GM19372 (cell line): ENCODE results near the gene DENND4B.

ENCODE experiments used
- ATAC-seq: cut with Tn5 transposase; IDR thresholded peaks from one replicate; pipeline ENCODE4 v1.9.1; 2021; ENCODE audit warnings: mild to moderate bottlenecking, low read depth, moderate library complexity; ENCODE audit not compliant: unreplicated experiment

The DENND4B gene

DNA sequence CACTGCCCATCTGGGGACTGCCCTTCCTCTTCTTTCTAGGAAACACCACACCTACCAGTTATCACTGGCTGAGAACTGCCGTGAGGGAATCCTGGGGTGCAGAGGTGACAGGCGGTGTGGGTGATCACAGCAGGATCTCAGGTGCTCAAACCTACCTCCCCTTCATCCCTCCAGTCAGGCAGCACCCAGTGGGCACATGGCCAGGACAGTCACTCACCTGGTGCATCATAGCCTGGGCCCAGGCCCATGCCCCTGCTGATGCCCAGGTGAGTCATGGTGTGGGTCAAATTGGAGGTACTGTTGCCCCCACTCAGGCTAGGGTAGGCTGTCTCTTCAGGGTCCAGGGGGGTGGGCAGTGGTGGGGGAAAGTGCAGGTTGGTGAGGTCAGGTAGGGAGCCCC is 5.3 kb upstream of the DENND4B start:
- ATAC-seq: no peak

DNA sequence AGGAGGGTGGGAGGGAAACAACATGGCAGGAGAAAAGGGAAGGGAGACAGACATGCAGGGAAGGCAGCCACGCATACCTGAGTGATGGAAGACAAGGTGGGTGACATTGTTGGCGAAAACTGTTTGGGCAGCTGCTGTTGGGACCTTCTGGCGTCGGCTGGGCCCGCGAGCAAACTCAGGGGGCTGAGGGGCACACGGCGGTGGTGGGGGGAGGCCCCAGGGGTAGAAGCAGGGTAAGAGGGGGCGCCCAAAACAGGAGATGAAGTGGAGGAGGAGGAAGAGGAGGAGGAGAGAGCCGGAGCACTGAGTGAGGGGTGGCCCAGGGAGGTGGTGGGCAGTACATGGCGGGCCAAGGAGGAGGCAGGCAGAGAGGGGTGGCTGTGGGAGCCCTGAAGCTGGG is 4.7 kb upstream of the DENND4B start:
- no peak for ATAC-seq

DNA sequence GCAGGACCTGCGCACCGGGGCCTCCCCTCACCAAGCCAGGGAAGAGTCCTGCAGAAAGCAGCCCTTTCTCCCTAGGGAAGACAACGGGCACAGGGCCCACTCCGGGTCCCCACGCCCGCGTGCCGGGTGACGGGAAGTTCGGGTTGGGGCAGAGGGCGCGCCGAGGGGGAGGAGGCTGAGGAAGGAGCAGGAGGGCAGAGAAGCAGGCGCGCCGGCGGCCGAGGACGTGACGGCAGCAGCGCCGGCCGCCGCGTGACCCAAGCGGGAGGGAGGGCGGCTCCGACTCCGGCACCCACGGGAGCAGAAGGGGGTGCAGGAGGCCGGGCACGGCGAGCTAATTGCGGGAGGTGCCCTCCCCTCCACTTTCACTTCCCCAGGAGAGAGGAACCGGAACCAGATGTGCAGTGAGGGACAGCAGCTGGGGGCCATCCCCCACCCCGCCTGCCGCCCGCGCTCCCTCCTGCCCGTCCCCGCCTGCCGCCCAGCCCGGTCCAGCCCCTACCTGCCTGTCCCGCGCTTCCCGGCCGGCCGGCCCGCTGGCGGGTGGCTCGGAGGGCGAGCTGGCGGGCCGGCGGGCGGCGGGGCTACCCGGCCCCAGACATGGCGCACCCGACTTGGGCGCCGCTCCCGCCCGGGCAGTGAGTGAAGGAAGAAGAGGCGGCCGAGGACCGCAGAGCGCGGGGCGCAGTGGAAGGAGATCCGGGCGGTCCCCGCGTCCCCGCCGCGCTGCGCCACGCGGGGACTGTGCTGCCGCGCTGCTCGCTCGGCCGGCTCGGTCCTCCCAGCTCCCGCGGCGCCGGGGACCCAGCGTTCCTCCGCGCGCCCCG is 510 bp downstream of the DENND4B start:
- ATAC-seq: peak; percentile 66

DNA sequence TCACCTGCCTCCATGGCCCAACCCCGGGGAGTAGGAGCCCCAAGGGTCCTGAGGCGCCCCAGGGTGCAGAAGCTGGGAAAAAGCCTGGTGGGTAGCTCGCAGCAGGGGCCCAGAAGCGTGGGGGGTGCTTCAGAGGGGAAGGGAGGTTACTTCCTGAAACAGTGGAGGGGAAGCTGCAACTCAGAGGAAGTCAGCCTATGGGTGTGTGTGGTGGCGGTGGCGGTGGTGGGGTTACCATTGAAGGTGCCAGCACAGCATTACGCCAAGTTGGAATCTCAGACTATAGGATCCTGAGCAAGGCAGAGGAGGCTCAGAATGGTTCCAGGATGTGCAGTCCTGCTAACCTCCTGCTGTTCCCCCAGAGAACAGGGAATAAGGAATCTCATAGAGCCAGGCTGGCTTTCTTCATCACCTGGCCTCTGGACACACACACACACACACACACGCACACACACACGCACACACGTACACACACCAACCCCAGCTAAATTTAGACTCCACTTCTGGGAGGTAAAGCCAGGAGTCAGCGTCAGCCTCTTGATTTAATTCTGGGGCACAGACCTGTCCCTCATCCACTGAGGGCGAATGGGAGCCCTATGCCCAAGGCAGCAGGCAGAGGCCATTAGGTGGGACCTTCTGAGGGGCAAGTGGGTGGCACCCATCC is 1.3 kb downstream of the DENND4B start:
- ATAC-seq: no peak

DNA sequence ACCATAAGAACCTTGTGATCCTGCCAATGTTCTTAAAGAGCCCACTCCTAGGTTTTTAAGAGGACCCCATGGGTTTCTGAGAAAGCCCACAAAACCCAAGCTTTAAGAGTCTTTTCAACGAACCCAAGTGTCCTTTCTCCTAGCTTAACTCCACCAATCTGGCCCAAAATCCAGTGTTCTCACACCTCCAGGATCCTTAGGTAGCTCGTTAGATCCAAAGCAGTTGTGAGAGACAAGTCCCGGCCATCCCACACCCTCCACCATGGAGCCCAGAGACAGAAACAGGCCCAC is 1.7 kb downstream of the DENND4B start:
- ATAC-seq: no peak

DNA sequence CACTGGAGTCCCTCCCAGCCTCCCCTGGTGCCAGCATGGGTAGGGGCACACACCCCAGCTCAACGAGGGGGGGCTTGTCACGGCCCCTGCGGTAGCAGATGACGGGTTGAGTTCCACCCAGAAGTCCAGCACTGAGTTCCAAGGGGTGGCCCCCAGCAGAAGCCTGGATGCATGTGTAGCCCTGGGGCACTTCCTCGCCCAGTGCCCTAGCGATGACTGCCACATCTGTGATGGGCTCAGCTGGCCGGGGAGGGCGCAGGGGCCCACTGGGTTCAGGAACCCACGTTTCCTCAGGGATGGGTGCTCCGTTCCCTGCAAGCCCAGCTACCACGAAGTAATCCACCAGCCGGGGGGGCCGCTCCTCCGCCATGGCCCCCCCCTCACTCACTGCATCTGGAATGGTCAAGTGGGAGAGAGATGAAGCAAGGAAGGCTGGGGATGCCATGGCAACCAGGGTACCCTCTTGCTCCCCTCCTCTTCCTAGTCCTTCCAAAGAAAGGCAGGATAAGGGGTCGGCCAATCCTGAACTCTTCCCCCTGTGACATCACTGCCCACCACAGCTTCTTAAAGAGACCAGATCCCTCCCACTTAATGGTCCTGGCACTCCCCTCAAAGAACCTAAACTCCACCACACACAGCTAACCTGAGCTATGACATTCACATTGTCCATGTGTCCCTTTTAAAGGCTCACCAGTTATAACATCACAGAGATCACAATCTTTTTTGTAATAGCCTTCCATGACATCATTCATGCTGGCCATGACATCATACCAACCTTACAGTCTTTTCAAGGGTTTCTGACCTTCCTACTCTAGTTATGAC is 2.3 kb downstream of the DENND4B start:
- ATAC-seq: no peak

DNA sequence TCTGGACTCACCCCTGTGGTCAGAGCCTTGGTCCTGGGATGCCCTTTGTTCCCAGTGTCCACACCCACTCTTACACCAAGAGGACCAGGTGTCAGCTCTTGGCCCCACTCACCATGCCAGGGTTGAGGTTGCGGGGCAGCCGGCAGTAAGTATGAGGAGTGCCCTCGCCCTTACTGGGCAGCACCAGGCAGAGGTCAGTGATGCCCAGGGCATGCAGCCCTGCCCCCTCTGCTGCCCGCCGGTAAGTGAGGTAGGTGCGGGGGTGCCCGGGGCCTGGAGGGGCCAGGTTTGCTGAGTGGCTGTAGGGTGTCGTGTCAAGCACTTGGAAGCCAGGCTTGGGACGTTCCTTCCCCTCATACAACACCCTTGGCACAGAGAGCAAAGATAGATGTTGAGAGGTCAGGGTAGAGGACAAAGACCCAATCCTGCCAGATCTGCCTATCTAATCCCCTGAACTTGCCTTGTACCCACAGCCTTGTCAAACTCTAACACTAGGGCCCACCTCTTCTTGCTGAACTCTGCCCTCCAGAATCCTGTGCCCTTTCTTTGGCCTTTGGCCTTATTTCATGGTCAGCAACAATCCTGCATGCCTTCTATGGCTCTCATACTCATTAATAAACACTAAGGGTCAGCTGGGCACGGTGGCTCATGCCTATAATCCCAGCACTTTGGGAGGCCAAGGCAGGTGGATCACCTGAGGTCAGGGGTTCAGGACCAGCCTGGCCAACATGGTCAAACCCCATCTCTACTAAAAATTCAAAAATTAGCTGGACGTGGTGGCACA is 3.6 kb downstream of the DENND4B start:
- no peak for ATAC-seq

DNA sequence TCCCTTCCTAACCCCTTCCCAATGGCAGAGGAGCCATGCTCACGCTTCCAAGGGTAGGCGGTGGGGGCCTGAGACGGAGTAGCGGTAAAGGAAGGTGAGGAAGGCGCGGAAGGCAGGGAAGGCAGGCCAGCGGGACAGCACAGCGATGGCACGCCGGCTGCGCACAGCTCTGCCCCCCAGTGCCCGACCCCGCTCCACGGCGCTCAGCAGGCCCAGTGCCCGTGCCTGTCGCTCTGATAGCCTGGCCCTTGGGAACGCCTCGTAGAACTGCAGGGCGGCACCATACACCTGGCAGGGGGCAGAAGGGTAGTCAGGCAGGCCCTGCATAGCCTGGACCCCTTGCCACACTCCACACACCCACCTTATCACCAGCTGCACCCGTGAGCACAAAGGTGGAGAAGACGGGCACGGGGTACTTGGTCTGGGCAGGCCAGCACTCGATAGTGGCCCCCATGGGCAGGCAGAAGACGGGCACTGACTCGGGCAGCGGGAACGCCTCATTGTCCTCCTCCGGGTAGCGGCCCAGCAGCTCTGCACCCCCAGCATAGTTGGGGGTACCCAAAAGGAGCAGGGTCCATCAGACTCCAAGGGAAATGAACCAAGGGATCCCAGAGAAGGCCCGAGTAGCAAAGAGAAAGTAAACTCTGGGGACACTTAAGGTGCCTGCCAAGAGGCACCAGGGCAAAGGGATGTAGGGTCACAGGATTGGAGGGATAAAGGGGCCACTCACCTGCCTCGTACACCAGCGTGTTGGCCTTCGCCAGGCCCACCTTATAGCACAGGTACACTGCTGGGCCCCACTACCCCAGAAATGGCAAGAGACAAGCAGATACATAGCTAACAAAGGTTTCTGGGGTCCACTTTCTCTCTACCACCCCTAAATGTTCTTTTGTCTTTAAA is 4.4 kb downstream of the DENND4B start:
- no peak for ATAC-seq

DNA sequence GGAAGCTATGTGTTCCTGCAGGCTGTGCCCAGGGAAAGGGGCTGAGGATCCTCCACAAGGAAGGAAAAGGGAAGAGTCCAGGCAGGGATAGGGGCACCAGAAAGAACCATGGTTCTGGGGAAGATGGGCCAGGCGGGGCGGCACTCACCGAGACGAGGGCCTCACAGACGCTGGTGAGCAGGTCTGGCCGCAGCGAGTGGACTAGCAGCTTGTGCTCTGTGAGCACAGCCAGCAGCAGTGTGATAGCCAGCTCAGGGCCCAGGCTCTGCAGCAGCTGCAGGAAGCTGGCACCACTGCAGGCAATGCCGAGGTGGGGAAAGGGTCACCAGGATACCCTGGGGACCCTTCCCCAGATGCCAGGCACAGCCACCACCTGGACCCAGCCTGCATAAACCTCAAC is 5.8 kb downstream of the DENND4B start:
- no peak for ATAC-seq

DNA sequence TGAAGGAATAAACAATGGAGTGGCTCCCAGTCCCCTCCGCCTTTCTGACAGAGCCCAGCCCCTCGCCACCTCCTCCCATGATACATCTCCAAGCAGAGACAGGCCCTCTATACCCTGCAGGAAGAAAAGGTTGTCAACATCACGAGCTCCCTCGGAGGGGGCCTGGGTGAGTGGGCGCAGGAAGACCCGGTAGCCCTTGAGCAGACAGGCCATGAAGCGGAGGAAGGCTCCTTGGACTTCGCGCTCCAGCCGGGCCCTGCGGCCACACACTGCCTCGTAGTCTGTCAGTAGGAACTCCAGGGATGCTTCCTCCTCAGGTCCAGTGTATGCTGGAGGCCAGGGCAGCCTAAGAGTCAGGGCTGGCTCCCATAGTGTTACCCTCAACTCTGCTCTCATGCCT is 7.0 kb downstream of the DENND4B start:
- no peak for ATAC-seq

DNA sequence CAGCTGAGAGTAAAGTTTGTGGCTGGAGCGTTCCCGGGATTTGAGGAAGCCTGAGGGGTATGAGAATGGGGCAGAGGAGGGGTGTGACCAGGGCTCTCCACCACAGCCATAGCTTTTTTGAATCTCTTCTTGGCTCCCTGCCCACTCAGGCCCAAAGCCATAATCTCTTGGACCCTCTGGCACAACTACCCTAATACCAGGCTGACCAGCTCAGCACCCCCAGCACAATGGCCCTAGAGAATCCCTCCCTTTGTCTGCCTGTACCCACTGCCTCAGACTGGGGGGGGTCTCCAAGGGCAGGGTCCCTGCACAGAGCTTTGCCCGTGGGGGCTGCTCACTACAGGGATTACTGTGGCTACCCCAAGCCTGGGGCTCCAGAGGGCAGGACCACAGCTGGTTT is 7.5 kb downstream of the DENND4B start:
- ATAC-seq: no peak

DNA sequence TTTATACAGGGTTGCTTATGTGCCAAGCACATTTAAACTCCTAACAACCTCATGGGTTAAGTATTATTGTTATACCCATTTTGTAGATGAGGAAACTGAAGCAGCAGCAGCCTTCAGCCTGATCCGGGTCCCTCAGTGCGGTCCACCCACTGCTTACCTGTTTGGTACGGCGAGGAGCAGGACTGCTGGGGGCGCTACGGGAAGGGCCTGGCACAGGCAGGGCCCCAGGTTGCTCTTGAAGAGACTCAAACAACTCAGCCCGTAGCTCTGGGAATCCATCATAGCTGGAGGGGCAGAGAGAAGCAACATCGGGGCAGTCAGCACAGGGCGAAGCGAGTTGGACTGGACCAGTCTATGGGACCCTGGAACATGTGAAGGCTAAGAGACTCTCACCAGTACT is 9.2 kb downstream of the DENND4B start:
- ATAC-seq: no peak

DNA sequence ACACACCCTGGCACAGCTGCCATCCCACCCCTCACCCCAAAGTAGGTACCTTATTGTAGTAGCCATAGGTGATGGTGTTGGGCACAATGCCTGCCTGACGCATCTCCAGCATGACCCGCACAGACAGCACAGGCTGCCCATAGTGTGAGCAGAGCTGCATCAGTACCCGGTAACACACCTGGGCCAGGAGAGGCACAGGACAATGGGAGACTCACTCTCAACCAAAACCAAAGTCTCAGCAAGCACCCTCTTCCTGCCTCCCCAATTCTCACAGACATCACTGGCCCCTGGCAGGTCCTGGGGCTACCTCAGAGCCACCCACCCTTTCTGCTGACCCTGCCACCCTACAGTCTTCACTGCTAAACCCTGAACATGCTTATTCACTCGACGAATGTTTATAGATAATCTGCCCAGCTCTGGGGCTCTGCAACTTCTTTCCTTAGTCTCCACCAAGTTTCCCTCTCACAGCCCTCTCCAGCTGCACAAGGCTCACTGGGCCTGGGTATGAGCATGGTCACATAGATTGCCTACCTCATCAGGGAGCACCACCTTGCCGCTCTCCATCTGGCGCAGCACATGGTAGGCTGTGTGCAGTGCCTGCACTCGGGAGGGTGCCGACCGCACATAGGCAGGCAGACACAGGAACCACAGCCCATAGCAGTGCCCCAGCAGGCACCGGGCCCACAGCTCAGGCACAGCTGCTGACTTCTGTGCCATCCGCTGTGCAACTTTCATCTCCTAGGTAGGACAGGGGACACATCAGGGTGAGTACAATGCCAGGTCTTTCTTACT is 10.3 kb downstream of the DENND4B start:
- ATAC-seq: no peak

DNA sequence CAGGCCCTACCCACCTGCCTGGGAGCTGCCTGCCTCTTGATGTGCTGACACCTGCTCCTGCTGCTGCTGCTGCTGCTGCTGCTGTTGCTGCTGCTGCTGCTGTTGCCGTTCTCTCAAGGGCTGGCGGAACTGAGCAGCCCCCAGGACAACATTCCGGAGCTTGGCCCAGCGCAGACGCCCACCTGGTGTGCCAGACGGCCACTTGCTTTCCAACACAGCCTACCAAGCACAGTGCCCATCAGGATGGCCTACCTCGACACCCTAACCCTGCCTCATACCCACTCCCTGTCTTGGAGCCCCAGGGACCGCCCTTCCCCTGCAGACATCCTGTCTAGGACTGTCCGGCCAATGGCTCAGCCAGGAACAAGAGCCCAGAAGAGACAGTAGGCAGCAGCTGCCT is 11.8 kb downstream of the DENND4B start:
- ATAC-seq: no peak

DNA sequence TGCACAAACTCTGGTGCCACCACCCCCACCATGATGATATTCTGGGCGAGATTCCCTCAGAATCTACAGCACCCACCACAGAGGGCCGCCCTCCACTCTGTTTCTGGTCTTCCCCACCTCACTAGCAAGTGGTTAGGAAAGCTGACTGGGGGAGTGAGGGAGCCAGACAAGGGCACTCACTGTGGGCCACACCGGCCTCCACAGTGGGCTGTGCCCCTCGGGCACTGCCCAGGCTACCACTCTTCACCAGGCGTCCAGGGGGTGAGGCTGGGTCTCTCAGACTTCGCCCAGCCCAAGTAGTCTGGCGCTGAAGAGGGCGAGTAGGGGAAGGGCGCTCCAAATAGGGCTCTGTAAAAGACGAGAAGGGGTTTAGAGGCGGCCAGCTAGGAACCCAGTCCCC is 12.6 kb downstream of the DENND4B start:
- no peak for ATAC-seq

DNA sequence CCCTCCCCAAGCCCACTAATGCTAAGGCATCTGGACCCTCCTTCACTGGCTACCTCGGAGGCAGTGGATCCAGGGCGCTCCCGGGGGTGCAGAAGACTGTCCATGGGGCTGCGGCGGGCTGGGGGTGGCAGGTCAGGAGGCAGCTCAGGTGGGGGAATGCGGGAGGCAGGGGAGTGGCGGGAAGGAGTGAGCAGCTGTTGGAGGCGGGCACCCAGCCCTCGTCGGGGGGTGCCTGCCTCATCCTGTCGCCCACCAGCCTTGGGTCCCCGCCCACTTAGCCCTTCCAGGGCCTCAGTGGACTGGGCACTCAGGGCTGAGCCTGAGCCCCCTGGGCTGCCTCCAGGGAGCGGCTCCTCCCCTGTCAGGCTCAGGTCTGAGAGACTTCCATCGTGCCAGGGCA is 13.1 kb downstream of the DENND4B start:
- ATAC-seq: no peak

DNA sequence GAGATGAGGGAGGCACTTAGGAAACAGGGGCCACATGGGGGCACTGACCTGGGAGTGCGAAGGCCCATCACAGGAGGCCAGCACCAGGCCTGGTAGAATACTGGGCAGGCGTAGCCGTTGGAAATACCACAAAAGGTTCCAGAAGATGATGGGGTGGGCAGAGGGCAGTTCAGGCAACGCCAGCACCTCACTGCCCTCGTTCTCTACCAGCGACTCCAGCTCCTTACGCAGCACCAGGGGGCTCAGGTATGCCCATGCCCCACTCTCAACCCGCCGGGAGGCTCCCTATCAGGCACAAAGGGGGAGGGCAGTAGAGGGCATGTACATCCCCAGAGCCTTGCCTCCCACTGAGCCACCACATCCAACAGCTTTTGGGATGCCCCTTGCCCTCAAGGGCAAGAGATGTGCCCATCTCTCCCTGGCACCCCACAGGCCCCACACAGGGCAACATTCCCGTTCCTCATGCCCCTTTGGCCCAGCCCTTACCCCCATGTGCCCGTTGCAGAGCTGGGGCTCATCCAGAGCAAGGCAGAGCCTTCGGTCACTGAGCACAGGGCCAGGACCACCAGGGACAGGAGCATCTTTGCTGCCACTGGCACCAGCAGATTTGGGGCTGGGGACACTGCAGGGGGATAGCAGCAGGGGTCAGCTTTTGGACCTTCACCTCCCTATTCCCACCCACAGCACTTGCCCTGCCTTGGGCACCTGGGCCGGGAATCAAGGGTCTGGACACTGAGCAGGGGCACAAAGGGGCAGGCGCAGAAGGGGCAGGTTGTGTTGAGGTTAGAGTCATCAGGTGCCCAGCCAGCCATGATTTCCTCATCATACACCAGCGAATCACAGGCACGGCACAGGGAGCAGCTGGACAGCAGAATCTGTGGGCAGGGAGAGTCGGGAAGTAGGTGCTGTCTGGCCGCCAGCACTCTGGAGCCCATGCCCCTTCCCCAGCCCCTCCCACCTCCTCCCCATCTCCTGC is 14.1 kb downstream of the DENND4B start:
- no peak for ATAC-seq
